ENCODE results near the gene BABAM2.
"Not testable (repeated sequence)": the region's sequence is repeated elsewhere in the genome, so short reads cannot be mapped to it uniquely, and the experiment has no call there.

BABAM2 gene

GRCh38 chr2:28322051-28322450 is 431.5 kb downstream of the BABAM2 start:
- no peak for DNase-seq

- no peak for DNase-seq
These were observed 431.9 kb downstream of the BABAM2 start for GRCh38 chr2:28322456-28322855.

- DNase-seq: no peak
These were observed 432.5 kb downstream of the BABAM2 start for GRCh38 chr2:28322981-28323396.

- no peak for DNase-seq
These were observed 434.6 kb downstream of the BABAM2 start for GRCh38 chr2:28325173-28325566.

- no peak for DNase-seq
These were observed 435.3 kb downstream of the BABAM2 start for GRCh38 chr2:28325567-28326468.

- DNase-seq: no peak
These were observed 435.9 kb downstream of the BABAM2 start for GRCh38 chr2:28326469-28326805.

- DNase-seq: no peak
These were observed 436.5 kb downstream of the BABAM2 start for GRCh38 chr2:28326881-28327505.

- DNase-seq: no peak
These were observed 437.0 kb downstream of the BABAM2 start for GRCh38 chr2:28327581-28327955.

GRCh38 chr2:28327956-28328922 is 437.7 kb downstream of the BABAM2 start:
- no peak for DNase-seq

GRCh38 chr2:28329184-28329583 is 438.7 kb downstream of the BABAM2 start:
- DNase-seq: no peak

GRCh38 chr2:28330722-28331121 is 440.2 kb downstream of the BABAM2 start:
- not testable (repeated sequence) for DNase-seq

- not testable (repeated sequence) for DNase-seq
These were observed 441.3 kb downstream of the BABAM2 start for GRCh38 chr2:28331797-28332196.

- no peak for DNase-seq
These were observed 442.2 kb downstream of the BABAM2 start for GRCh38 chr2:28332696-28333095.

- no peak for DNase-seq
These were observed 443.3 kb downstream of the BABAM2 start for GRCh38 chr2:28333606-28334526.

- DNase-seq: no peak
These were observed 444.0 kb downstream of the BABAM2 start for GRCh38 chr2:28334527-28334894.

GRCh38 chr2:28335265-28335664 is 444.7 kb downstream of the BABAM2 start:
- not testable (repeated sequence) for DNase-seq

GRCh38 chr2:28335666-28336065 is 445.1 kb downstream of the BABAM2 start:
- DNase-seq: no peak

GRCh38 chr2:28336264-28336980 is 445.9 kb downstream of the BABAM2 start:
- DNase-seq: no peak

- no peak for DNase-seq
These were observed 446.6 kb downstream of the BABAM2 start for GRCh38 chr2:28336982-28337627.

- no peak for DNase-seq
These were observed 447.7 kb downstream of the BABAM2 start for GRCh38 chr2:28338046-28338817.

Data from activated naive CD4-positive, alpha-beta T cell (primary cell).